Prostate gland (tissue), 2 donors: Measurements from ENCODE around the gene MAML1.
A peak's percentile ranks its signal among the peaks of the same experiment; 100 is the strongest.

Experiments
- POLR2A ChIP-seq: fragments of 450-650 bp; IDR thresholded peaks from one replicate; pipeline ENCODE4 v1.6.1; 2016; ENCODE audit warnings: antibody characterized with exemption, mild to moderate bottlenecking
- TF ChIP-seq, protein P1 (sequence below), 4 experiments: fragments of 200-600 bp in 2 of 4; fragments of 450-650 bp in 2 of 4; sonication (generic) in 2 of 4; IDR thresholded peaks; 1 replicate in 3 of 4; 2 replicates in 1 of 4; pipeline ENCODE4 v1.5.1; 2016 to 2019; ENCODE audit warnings: antibody characterized with exemption in 4 of 4, mild to moderate bottlenecking in 2 of 4, moderate library complexity in 2 of 4

- TF ChIP-seq, protein P1, sequence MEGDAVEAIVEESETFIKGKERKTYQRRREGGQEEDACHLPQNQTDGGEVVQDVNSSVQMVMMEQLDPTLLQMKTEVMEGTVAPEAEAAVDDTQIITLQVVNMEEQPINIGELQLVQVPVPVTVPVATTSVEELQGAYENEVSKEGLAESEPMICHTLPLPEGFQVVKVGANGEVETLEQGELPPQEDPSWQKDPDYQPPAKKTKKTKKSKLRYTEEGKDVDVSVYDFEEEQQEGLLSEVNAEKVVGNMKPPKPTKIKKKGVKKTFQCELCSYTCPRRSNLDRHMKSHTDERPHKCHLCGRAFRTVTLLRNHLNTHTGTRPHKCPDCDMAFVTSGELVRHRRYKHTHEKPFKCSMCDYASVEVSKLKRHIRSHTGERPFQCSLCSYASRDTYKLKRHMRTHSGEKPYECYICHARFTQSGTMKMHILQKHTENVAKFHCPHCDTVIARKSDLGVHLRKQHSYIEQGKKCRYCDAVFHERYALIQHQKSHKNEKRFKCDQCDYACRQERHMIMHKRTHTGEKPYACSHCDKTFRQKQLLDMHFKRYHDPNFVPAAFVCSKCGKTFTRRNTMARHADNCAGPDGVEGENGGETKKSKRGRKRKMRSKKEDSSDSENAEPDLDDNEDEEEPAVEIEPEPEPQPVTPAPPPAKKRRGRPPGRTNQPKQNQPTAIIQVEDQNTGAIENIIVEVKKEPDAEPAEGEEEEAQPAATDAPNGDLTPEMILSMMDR (IDR thresholded peaks at IDR 0.05): peak in 2 of 4 experiments; percentile 21 to 37
- TF ChIP-seq POLR2A: peak; percentile 100
These were observed 88.1 kb downstream of the MAML1 start, which contains the start of gene SQSTM1 for GRCh38 chr5:179820483-179821297.
